Adipose tissue (tissue), 3 donors: Measurements from ENCODE around the gene STRAP. TPM values are rescaled to one million over a fixed set of nuclear protein-coding genes. Genes with fewer than 3 reads are reported as not detected.

ENCODE experiments used
- H3K27ac ChIP-seq: one replicate; pipeline ENCODE4 v1.5.1; 2013; ENCODE audit warnings: low read depth, low read length
- WGBS, 3 donors: extraction: QIAGEN DNeasy Blood & Tissue Kit; methylation state at CpG; one replicate each; pipeline ENCODE4 v1.1.7; 2013; 5-methylcytosine and 5-hydroxymethylcytosine counted together
- polyA plus RNA-seq, 3 donors: library from polyadenylated mRNA; stranded (reverse); fragments of 200-250 nt; gene quantifications; one replicate each; pipeline ENCODE4 v1.2.3, GENCODE V29; 2013
- donor health status: healthy with polysubstance abuse.
- donor health status: Bipolar disorder and iron deficiency.
- donor health status: healthy.

STRAP gene
- polyA plus RNA-seq = 100 to 1,000 TPM in 1 of 3 donors, 10 to 100 TPM in 2; 51.1 to 142 (median 95.6) TPM

GRCh38 chr12:15882118-15882971, at the start of gene STRAP:
Gene STRAP, plus strand, starts transcription at chr12:15882387. Its CDS starts 321 bp downstream, at chr12:15882708.
- 0 to 1% (median 1%) methylated on average over 63 of the region's 63 CpGs for WGBS, 3 donors
- peak within 1 kb of the TSS; percentile 86 for H3K27ac ChIP-seq

- H3K27ac ChIP-seq = no peak overlapping the region
- 68 to 76% (median 72%) methylated on average over 4 of the region's 4 CpGs for WGBS, 3 donors
Observed at GRCh38 chr12:15834575-15834974, 47.6 kb upstream of the STRAP start.

DNA sequence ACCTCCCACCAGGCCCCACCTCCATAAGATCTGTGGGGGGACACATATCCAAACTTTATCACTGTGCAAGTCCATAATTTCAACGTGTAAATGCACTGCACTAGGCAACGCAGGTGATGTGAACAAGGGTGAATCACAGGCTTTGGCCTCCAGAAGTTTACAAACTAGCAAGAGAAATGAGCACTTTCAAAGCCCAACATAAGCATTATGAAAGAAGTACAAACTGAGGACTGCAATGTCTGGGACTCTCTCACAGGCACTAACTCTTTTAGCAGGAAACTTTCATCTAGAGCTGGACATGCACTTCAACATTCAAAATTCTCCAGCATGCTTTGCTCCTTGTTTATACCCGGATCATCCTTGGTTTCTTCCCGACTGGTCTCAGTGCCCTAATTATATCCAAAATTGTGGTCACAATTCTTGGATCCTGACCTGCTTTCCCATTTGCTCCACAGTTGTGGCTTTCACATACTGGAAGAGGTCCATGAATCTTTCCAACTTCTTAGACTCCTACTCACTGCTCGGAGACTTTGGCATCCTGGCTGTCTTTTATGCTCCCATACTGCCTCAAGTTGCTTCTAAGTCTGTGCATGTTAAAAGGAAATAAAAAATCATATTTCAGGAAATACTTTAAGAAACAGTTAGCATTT, 44.9 kb upstream of the STRAP start:
- 60 to 69% (median 64%) methylated on average over 5 of the region's 5 CpGs for WGBS, 3 donors
- H3K27ac ChIP-seq = no peak overlapping the region

DNA sequence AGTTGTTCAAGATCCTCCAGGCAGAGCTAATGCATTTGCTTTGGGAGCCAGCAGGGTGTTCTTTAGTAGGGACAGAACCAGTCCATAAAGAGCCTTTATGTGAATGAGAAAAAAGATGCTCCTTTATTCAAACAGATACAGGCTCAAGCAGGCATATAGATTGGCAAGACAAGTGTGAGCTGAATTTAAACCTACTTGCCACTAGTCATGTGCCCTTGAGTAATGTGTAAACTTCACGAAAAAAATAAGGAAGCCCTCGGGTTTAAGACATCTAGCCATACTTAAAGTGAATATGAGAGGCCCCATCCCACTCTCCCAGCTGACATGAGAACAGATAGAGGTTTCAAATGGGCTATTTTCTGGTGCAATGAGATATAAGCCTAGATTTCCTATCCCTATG, 43.1 kb upstream of the STRAP start:
- WGBS, 3 donors = 65 to 70% (median 67%) methylated on average over 2 of the region's 2 CpGs
- no peak overlapping the region for H3K27ac ChIP-seq

- H3K27ac ChIP-seq = no peak overlapping the region
Observed at GRCh38 chr12:15839682-15840081, 42.5 kb upstream of the STRAP start.

GRCh38 chr12:15842108-15842507, 40.1 kb upstream of the STRAP start:
- H3K27ac ChIP-seq = no peak overlapping the region
- WGBS, 3 donors = 78 to 88% (median 87%) methylated on average over 3 of the region's 3 CpGs

GRCh38 chr12:15846887-15847286, 35.3 kb upstream of the STRAP start:
- no peak overlapping the region for H3K27ac ChIP-seq
- 54 to 63% (median 59%) methylated on average over 2 of the region's 2 CpGs for WGBS, 3 donors

DNA sequence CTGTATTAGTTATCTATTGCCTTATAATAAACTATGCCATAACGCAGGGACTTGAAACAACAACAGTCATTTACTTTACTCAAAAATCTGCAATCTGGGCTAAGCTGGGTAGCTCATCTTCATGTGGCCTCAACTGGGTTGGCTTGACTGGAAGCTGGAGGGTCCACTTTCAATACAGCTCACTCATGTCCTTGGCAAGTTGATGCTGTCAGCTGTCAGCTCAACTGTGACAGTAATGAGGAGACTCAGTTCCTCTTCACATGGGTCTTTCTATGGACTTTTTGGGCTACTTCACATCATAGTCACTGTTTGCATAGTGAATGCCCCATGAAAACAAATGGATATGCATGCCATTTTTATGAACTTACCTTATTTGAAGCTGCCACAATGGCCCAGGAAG, 33.6 kb upstream of the STRAP start:
- WGBS, 3 donors = 92 to 97% (median 94%) methylated on average over 1 of the region's 1 CpG
- H3K27ac ChIP-seq = no peak overlapping the region

GRCh38 chr12:15851045-15851620, 31.1 kb upstream of the STRAP start:
- 59 to 73% (median 67%) methylated on average over 3 of the region's 3 CpGs for WGBS, 3 donors

DNA sequence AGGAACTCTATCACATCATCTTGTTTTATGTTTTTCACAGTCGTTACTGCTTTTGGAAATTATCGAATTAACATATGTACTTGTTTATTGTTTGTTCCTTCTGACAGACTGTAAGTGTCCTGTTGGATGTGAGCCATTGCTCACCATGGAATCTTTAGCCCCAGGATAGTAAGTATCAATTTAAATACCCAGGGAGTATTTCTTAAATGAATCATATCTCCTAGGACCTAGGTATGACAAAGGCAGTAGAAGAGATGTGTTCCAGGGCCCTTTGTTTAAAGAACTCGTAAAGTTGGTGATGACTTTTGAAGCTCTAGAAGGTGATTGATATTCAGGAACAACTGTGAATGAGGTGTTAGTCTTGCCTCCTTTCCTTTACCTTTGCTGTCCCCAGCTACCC, 30.3 kb upstream of the STRAP start:
- H3K27ac ChIP-seq = no peak overlapping the region
- WGBS, 3 donors = 79 to 88% (median 85%) methylated on average over 3 of the region's 3 CpGs

More at GRCh38 chr12:15851045-15851620, 31.1 kb upstream of the STRAP start:
- no peak overlapping the region for H3K27ac ChIP-seq

- WGBS, 3 donors = 71 to 88% (median 80%) methylated on average over 5 of the region's 5 CpGs
- no peak overlapping the region for H3K27ac ChIP-seq
Observed at GRCh38 chr12:15852383-15852782, 29.8 kb upstream of the STRAP start.

GRCh38 chr12:15853877-15854276, 28.3 kb upstream of the STRAP start:
- no peak overlapping the region for H3K27ac ChIP-seq
- WGBS, 3 donors = 80 to 94% (median 86%) methylated on average over 4 of the region's 4 CpGs

DNA sequence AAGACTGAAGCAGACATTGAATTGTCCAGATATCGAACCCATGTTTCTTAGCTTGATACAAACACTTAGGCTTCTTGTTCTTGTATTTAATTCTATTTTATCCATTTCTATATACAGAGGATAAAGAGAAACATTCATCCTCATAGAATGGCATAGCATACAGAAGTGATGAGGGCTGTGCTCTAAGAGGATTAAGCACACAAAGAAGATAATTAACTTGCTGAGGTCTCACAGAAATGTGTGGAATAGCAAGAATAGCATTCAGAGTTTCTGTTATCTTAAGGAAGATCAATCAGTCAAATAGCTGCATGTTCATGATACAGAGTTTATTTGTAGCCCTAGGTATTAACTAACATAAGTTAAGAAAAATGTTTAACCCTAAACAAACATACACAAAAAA, 27.3 kb upstream of the STRAP start:
- 87 to 96% (median 90%) methylated on average over 1 of the region's 1 CpG for WGBS, 3 donors
- H3K27ac ChIP-seq = no peak overlapping the region

DNA sequence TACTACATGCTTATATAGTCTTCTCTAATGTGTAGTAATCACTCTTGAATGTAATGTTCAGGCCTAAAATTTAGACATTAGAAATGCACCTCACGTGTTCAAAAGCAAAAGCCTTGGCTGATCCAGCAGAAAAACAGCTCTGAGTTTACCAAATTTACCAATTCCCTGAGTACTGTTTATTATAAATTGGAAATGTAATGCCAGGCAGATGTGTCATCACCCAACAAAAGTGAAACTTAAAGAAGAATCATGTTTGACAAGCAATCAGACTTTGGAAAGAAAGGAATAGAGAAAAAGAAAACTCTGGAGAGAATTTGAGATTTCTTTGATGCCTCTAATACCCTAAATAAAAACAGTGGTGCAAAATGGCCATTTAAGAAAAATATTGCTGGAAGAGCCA, 26.5 kb upstream of the STRAP start:
- 64 to 88% (median 71%) methylated on average over 1 of the region's 1 CpG for WGBS, 3 donors
- H3K27ac ChIP-seq = no peak overlapping the region

- H3K27ac ChIP-seq = no peak overlapping the region
- WGBS, 3 donors = 35 to 43% (median 40%) methylated on average over 8 of the region's 8 CpGs
Observed at GRCh38 chr12:15856097-15856982, 25.8 kb upstream of the STRAP start.

GRCh38 chr12:15858353-15858752, 23.8 kb upstream of the STRAP start:
- 46 to 59% (median 47%) methylated on average over 2 of the region's 2 CpGs for WGBS, 3 donors
- no peak overlapping the region for H3K27ac ChIP-seq

GRCh38 chr12:15859116-15859515, 23.1 kb upstream of the STRAP start:
- no peak overlapping the region for H3K27ac ChIP-seq
- 64 to 76% (median 69%) methylated on average over 4 of the region's 4 CpGs for WGBS, 3 donors

DNA sequence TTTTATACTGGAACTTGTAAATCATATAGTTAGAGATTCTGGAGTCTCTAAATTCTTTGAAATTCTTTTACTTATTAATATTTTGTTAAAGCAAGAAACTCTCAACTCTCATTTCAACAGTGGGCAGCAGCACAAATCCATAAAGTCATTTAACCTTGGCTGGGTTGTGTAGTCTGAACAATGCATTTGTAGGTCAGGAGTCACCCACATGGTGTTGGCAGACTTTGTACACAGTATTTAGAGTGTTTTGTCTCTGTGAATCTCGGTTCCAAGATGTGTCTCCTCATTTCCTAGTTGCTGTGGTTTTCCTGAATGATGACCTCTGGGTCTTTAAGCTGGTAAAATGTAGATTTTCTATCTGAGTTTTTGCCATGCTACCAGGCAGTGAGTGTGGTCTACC, 20.8 kb upstream of the STRAP start:
- H3K27ac ChIP-seq = no peak overlapping the region
- 23 to 26% (median 26%) methylated on average over 1 of the region's 1 CpG for WGBS, 3 donors
